ENCODE results near the gene TRMT2A.

TRMT2A gene

GRCh38 chr22:20099099-20099711 lies 17.8 kb downstream of the TRMT2A start:
- H3K9me3 ChIP-seq (ENCODE audit: control insufficient read depth in 2 of 2, low read length in 2 of 2): no peaks in the 10 kb centered on the region
- no peak overlapping the region for H3K27ac ChIP-seq (ENCODE audit: low read length)
- no peak overlapping the region for H3K9ac ChIP-seq (ENCODE audit: low read length in 2 of 2)
- no peaks in the 10 kb centered on the region for H3K4me1 ChIP-seq (ENCODE audit: control insufficient read depth, insufficient read depth, low read length)
- peaks cover 36 to 63% of the 10 kb centered on the region in 2 donors for H3K36me3 ChIP-seq (ENCODE audit: control insufficient read depth in 2 of 2, insufficient read depth in 2 of 2, low read length in 2 of 2)
- H3K27me3 ChIP-seq (ENCODE audit: control insufficient read depth in 1 of 2, insufficient read depth in 2 of 2, low read length in 2 of 2): no peaks in the 10 kb centered on the region
- H3K4me3 ChIP-seq (ENCODE audit: low read length in 2 of 2): no peak overlapping the region

DNA sequence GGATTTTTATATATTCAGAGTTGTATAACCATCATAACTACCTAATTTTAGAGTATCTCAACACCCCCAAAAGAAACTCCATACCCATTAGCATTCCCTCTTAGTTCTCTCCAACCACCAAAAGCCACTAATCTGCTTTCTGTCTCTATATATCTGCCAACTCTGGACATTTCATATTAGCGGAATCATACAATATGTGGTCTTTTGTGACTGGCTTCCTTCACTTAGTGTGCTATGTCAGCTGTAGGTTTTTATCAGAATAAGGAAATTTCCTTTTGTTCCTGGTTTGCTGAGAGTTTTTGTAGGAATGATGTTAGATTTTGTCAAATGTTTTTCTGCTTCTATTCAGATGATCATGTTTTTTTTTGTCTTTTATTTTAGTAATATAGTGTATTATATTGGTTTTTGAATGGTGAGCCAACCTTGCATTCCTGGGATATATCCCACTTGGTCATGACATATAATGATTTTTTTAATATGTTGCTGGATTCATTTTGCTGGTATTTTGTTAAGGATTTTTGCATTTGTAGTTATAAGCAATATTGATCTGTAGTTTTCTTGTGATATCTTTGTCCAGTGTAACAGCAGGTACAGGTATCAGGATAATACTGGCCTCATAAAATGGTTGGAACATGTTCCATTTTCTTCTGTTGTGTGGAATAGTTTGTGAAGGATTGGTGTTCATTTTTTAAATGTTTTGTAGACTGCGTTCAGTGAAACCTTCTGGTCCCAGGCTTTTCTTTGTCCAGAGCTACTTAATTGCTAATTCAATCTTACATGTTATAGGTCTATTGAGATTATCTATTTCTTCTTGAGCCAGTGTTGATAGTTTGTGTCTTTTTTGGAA lies 20.2 kb downstream of the TRMT2A start:
- no peak overlapping the region for H3K9ac ChIP-seq (ENCODE audit: low read length in 2 of 2)
- H3K27ac ChIP-seq (ENCODE audit: low read length): no peak overlapping the region
- H3K36me3 ChIP-seq (ENCODE audit: control insufficient read depth in 2 of 2, insufficient read depth in 2 of 2, low read length in 2 of 2): peaks cover 50 to 75% of the 10 kb centered on the region in 2 donors

GRCh38 chr22:20095521-20095920 lies 21.5 kb downstream of the TRMT2A start:
- Histone ChIP-seq H3K4me1 (ENCODE audit: control insufficient read depth, insufficient read depth, low read length) (no peaks in the 10 kb centered on the region), H3K27ac (ENCODE audit: low read length) (no peak overlapping the region), H3K4me3 (ENCODE audit: low read length in 2 of 2) (no peak overlapping the region), H3K9ac (ENCODE audit: low read length in 2 of 2) (no peak overlapping the region), H3K9me3 (ENCODE audit: control insufficient read depth in 2 of 2, low read length in 2 of 2) (no peaks in the 10 kb centered on the region), H3K36me3 (ENCODE audit: control insufficient read depth in 2 of 2, insufficient read depth in 2 of 2, low read length in 2 of 2) (peaks cover 63 to 80% of the 10 kb centered on the region in 2 donors), H3K27me3 (ENCODE audit: control insufficient read depth in 1 of 2, insufficient read depth in 2 of 2, low read length in 2 of 2) (no peaks in the 10 kb centered on the region)

More for the DNA sequence above, 20.2 kb downstream of the TRMT2A start:
- H3K27me3 ChIP-seq (ENCODE audit: control insufficient read depth in 1 of 2, insufficient read depth in 2 of 2, low read length in 2 of 2): no peaks in the 10 kb centered on the region
- H3K4me3 ChIP-seq (ENCODE audit: low read length in 2 of 2): no peak overlapping the region
- no peaks in the 10 kb centered on the region for H3K4me1 ChIP-seq (ENCODE audit: control insufficient read depth, insufficient read depth, low read length)
- H3K9me3 ChIP-seq (ENCODE audit: control insufficient read depth in 2 of 2, low read length in 2 of 2): no peaks in the 10 kb centered on the region

DNA sequence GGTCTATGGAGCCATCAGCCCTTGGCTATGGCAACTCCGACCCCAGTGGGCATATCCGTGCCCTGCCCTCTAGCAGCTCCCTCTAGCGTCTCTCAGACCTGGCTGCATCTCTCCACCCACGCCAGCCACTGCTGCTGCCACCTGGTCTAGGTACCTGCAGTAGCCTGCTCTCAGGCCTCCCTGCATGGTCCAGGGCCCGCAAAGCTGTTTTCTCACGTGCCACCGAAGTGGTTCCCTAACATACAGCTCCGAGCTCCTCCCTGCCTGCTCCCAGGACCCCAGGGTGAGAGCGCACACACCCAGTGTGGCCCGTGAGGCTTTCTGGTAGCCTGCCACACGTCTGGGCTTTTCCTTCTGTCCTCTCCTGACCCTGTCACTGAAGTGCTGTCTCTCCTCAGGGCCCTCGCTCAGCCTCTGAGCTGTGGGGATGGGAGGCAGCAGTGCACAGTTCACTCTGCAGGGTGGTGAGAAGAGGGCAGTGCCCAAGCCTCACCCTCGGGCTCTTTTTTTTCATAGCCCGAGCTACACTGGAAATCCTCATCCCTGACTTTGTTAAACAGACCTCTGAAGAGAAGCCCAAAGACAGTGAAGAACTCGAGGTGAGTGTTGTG lies 22.7 kb downstream of the TRMT2A start:
- H3K9me3 ChIP-seq (ENCODE audit: control insufficient read depth in 2 of 2, low read length in 2 of 2): no peaks in the 10 kb centered on the region
- H3K27ac ChIP-seq (ENCODE audit: low read length): no peak overlapping the region
- H3K4me3 ChIP-seq (ENCODE audit: low read length in 2 of 2): no peak overlapping the region
- H3K36me3 ChIP-seq (ENCODE audit: control insufficient read depth in 2 of 2, insufficient read depth in 2 of 2, low read length in 2 of 2): peaks cover 67 to 85% of the 10 kb centered on the region in 2 donors
- no peaks in the 10 kb centered on the region for H3K4me1 ChIP-seq (ENCODE audit: control insufficient read depth, insufficient read depth, low read length)
- H3K9ac ChIP-seq (ENCODE audit: low read length in 2 of 2): no peak overlapping the region
- no peaks in the 10 kb centered on the region for H3K27me3 ChIP-seq (ENCODE audit: control insufficient read depth in 1 of 2, insufficient read depth in 2 of 2, low read length in 2 of 2)

GRCh38 chr22:20093418-20094196 lies 23.4 kb downstream of the TRMT2A start:
- Histone ChIP-seq H3K27me3 (ENCODE audit: control insufficient read depth in 1 of 2, insufficient read depth in 2 of 2, low read length in 2 of 2) (no peaks in the 10 kb centered on the region), H3K9ac (ENCODE audit: low read length in 2 of 2) (no peak overlapping the region), H3K4me1 (ENCODE audit: control insufficient read depth, insufficient read depth, low read length) (no peaks in the 10 kb centered on the region), H3K36me3 (ENCODE audit: control insufficient read depth in 2 of 2, insufficient read depth in 2 of 2, low read length in 2 of 2) (peaks cover 71 to 84% of the 10 kb centered on the region in 2 donors), H3K9me3 (ENCODE audit: control insufficient read depth in 2 of 2, low read length in 2 of 2) (no peaks in the 10 kb centered on the region), H3K4me3 (ENCODE audit: low read length in 2 of 2) (no peak overlapping the region), H3K27ac (ENCODE audit: low read length) (no peak overlapping the region)

DNA sequence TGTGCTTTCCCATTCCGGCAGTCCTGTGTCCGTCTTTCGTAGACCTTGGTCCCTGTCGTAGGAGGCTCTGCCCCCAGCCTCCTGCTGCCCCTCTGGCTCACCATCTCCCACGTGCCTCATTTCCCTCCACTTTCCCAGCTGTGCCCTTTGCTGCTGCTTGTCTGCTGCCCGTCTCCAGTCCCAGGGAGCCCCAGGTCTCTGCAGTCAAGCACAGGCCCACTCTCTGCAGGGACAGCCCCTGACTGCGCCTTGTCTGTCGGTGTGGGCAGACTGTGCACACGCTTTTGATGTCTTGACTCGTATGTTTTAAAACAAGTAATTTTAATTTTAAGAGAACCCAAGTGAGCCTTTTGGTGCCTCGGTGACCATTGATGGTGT lies 24.6 kb downstream of the TRMT2A start:
- H3K4me1 ChIP-seq (ENCODE audit: control insufficient read depth, insufficient read depth, low read length): no peaks in the 10 kb centered on the region
- no peak overlapping the region for H3K4me3 ChIP-seq (ENCODE audit: low read length in 2 of 2)
- no peaks in the 10 kb centered on the region for H3K9me3 ChIP-seq (ENCODE audit: control insufficient read depth in 2 of 2, low read length in 2 of 2)
- no peak overlapping the region for H3K9ac ChIP-seq (ENCODE audit: low read length in 2 of 2)
- H3K27me3 ChIP-seq (ENCODE audit: control insufficient read depth in 1 of 2, insufficient read depth in 2 of 2, low read length in 2 of 2): no peaks in the 10 kb centered on the region
- H3K27ac ChIP-seq (ENCODE audit: low read length): no peak overlapping the region
- peaks cover 82 to 90% of the 10 kb centered on the region in 2 donors for H3K36me3 ChIP-seq (ENCODE audit: control insufficient read depth in 2 of 2, insufficient read depth in 2 of 2, low read length in 2 of 2)

- Histone ChIP-seq H3K36me3 (ENCODE audit: control insufficient read depth in 2 of 2, insufficient read depth in 2 of 2, low read length in 2 of 2) (peaks cover 85 to 90% of the 10 kb centered on the region in 2 donors), H3K27ac (ENCODE audit: low read length) (no peak overlapping the region)
Observed at GRCh38 chr22:20091690-20092476, 25.1 kb downstream of the TRMT2A start.

GRCh38 chr22:20090730-20091240 lies 26.2 kb downstream of the TRMT2A start:
- H3K27ac ChIP-seq (ENCODE audit: low read length): no peak overlapping the region
- no peaks in the 10 kb centered on the region for H3K4me1 ChIP-seq (ENCODE audit: control insufficient read depth, insufficient read depth, low read length)
- no peak overlapping the region for H3K9ac ChIP-seq (ENCODE audit: low read length in 2 of 2)
- peaks cover 88 to 91% of the 10 kb centered on the region in 2 donors for H3K36me3 ChIP-seq (ENCODE audit: control insufficient read depth in 2 of 2, insufficient read depth in 2 of 2, low read length in 2 of 2)
- no peak overlapping the region for H3K4me3 ChIP-seq (ENCODE audit: low read length in 2 of 2)
- H3K9me3 ChIP-seq (ENCODE audit: control insufficient read depth in 2 of 2, low read length in 2 of 2): no peaks in the 10 kb centered on the region
- H3K27me3 ChIP-seq (ENCODE audit: control insufficient read depth in 1 of 2, insufficient read depth in 2 of 2, low read length in 2 of 2): no peaks in the 10 kb centered on the region

More at GRCh38 chr22:20091690-20092476, 25.1 kb downstream of the TRMT2A start:
- no peaks in the 10 kb centered on the region for H3K4me1 ChIP-seq (ENCODE audit: control insufficient read depth, insufficient read depth, low read length)
- no peak overlapping the region for H3K4me3 ChIP-seq (ENCODE audit: low read length in 2 of 2)
- no peaks in the 10 kb centered on the region for H3K27me3 ChIP-seq (ENCODE audit: control insufficient read depth in 1 of 2, insufficient read depth in 2 of 2, low read length in 2 of 2)
- H3K9me3 ChIP-seq (ENCODE audit: control insufficient read depth in 2 of 2, low read length in 2 of 2): no peaks in the 10 kb centered on the region
- H3K9ac ChIP-seq (ENCODE audit: low read length in 2 of 2): no peak overlapping the region

DNA sequence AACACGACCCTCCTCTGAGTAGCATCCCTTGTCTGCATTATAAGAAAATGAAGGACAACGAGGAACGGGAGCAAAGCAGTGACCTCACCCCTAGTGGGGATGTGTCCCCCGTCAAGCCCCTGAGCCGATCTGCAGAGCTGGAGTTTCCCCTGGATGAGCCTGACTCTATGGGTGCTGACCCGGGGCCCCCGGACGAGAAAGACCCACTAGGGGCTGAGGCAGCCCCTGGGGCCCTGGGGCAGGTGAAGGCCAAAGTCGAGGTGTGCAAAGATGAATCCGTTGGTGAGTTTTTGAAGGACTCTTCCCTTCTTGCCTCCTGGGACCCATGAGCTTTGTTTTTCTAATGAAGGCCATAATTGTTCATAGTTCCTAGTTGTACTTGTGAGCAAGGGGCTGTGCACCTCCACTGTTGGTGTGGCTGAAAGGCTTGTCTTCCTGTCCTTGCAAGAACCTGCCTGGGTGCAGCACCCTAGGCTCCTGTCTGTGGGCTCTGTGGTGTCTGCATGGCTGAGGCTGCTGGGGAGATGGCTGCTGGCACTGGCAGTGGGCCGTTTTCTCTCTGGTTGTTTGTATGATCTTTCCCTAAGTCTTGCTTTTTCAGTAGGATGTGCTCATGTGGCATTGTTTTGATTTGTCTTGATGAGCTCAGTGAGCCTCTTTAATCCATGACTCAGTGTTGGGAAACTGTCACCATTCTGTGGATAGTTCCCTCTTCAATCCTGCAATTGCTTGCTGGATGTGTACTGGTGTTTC lies 26.9 kb downstream of the TRMT2A start:
- Histone ChIP-seq H3K9me3 (ENCODE audit: control insufficient read depth in 2 of 2, low read length in 2 of 2) (no peaks in the 10 kb centered on the region), H3K27ac (ENCODE audit: low read length) (no peak overlapping the region), H3K4me1 (ENCODE audit: control insufficient read depth, insufficient read depth, low read length) (peaks cover under 1% of the 10 kb centered on the region), H3K36me3 (ENCODE audit: control insufficient read depth in 2 of 2, insufficient read depth in 2 of 2, low read length in 2 of 2) (peaks cover 84 to 87% of the 10 kb centered on the region in 2 donors), H3K27me3 (ENCODE audit: control insufficient read depth in 1 of 2, insufficient read depth in 2 of 2, low read length in 2 of 2) (no peaks in the 10 kb centered on the region), H3K4me3 (ENCODE audit: low read length in 2 of 2) (no peak overlapping the region), H3K9ac (ENCODE audit: low read length in 2 of 2) (no peak overlapping the region)
